ENCODE measurements around the gene STAG3.
"Not testable (repeated sequence)": the region's sequence is repeated elsewhere in the genome, so short reads cannot be mapped to it uniquely, and the experiment has no call there.

The STAG3 gene

GRCh38 chr7:100177045-100178001 lies at the start of gene STAG3, which contains the start of gene GPC2:
Gene STAG3 (plus strand): TSS chr7:100177918. CDS start chr7:100180557, 2,639 bp downstream.
Gene GPC2 (minus strand): TSS chr7:100177381. CDS start chr7:100177199, 182 bp downstream.
- peak; percentile 97 for DNase-seq (ENCODE audit: low read depth)
- peak within 1 kb of the TSS; percentile 75 for H3K4me3 ChIP-seq (ENCODE audit: low read length)
- TF ChIP-seq CTCF (IDR thresholded peaks at IDR 0.05; ENCODE audit: insufficient read depth, low read depth, low read length, missing control alignments) = no peak

GRCh38 chr7:100128637-100128963 lies 49.1 kb upstream of the STAG3 start:
- no peak for DNase-seq (ENCODE audit: low read depth)
- no peak overlapping the region for H3K4me3 ChIP-seq (ENCODE audit: low read length)
- no peak for TF ChIP-seq CTCF (IDR thresholded peaks at IDR 0.05; ENCODE audit: insufficient read depth, low read depth, low read length, missing control alignments)

GRCh38 chr7:100130220-100130607 lies 47.5 kb upstream of the STAG3 start:
- not testable (repeated sequence) for H3K4me3 ChIP-seq (ENCODE audit: low read length)
- peak; percentile 67 for DNase-seq (ENCODE audit: low read depth)

- DNase-seq (ENCODE audit: low read depth) = peak; percentile 64
- peak; percentile 77 for TF ChIP-seq CTCF (IDR thresholded peaks at IDR 0.05; ENCODE audit: insufficient read depth, low read depth, low read length, missing control alignments)
- H3K4me3 ChIP-seq (ENCODE audit: low read length) = no peak overlapping the region
Observed at GRCh38 chr7:100130608-100131453, 46.9 kb upstream of the STAG3 start.

GRCh38 chr7:100132126-100132525 lies 45.6 kb upstream of the STAG3 start:
- no peak for TF ChIP-seq CTCF (IDR thresholded peaks at IDR 0.05; ENCODE audit: insufficient read depth, low read depth, low read length, missing control alignments)
- no peak for DNase-seq (ENCODE audit: low read depth)
- no peak overlapping the region for H3K4me3 ChIP-seq (ENCODE audit: low read length)

- H3K4me3 ChIP-seq (ENCODE audit: low read length) = no peak overlapping the region
- peak; percentile 75 for DNase-seq (ENCODE audit: low read depth)
- TF ChIP-seq CTCF (IDR thresholded peaks at IDR 0.05; ENCODE audit: insufficient read depth, low read depth, low read length, missing control alignments) = peak; percentile 99
Observed at GRCh38 chr7:100132697-100133151, 45.0 kb upstream of the STAG3 start.

All from epithelial cell of esophagus (primary cell).